IPS-15b (cell line): ENCODE results near the gene IRF2BP1.
"Not testable (repeated sequence)": the region's sequence is repeated elsewhere in the genome, so short reads cannot be mapped to it uniquely, and the experiment has no call there.

Experiments
- H3K27me3 ChIP-seq: one replicate; pipeline ENCODE4 v1.6.1; 2013; ENCODE audit warnings: low read length; ENCODE audit not compliant: control insufficient read depth, insufficient read depth
- H3K36me3 ChIP-seq: one replicate; pipeline ENCODE4 v1.6.1; 2013; ENCODE audit warnings: low read length; ENCODE audit not compliant: control insufficient read depth, insufficient read depth
- H3K4me1 ChIP-seq: one replicate; pipeline ENCODE4 v1.6.1; 2013; ENCODE audit warnings: mild to moderate bottlenecking, low read length; ENCODE audit not compliant: control insufficient read depth, insufficient read depth
- H3K4me3 ChIP-seq: one replicate; pipeline ENCODE4 v1.5.1; 2013; ENCODE audit warnings: low read depth, low read length
- H3K9ac ChIP-seq: one replicate; pipeline ENCODE4 v1.6.1; 2013; ENCODE audit warnings: low read depth, mild to moderate bottlenecking, low read length
- H3K9me3 ChIP-seq: one replicate; pipeline ENCODE4 v1.6.1; 2013; ENCODE audit warnings: mild to moderate bottlenecking, low read length; ENCODE audit not compliant: control insufficient read depth, insufficient read depth

IRF2BP1 gene

GRCh38 chr19:45876411-45877197 lies 9.3 kb downstream of the IRF2BP1 start:
- Histone ChIP-seq H3K27me3 (no peaks in the 10 kb centered on the region), H3K36me3 (peaks cover 9% of the 10 kb centered on the region), H3K9me3 (no peaks in the 10 kb centered on the region), H3K9ac (peak overlapping the region; percentile 32), H3K4me3 (peak overlapping the region; percentile 43), H3K4me1 (peaks cover 12% of the 10 kb centered on the region)

DNA sequence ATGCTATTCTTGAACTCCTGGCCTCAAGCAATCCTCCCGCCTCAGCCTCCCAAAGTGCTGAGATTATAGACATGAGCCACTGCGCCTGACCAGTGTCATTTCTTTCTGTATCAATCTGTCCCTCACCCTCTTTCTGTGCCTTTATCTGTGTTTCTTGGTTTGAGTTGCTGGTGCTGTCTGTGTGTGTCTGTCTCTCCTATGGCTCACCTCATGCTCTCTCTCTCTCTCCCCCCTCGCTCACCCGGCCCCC lies 9.9 kb downstream of the IRF2BP1 start:
- H3K9ac ChIP-seq = peak overlapping the region; percentile 32
- H3K9me3 ChIP-seq = no peaks in the 10 kb centered on the region
- H3K27me3 ChIP-seq = no peaks in the 10 kb centered on the region
- peaks cover 6% of the 10 kb centered on the region for H3K4me1 ChIP-seq
- peaks cover 9% of the 10 kb centered on the region for H3K36me3 ChIP-seq
- peak overlapping the region; percentile 43 for H3K4me3 ChIP-seq

DNA sequence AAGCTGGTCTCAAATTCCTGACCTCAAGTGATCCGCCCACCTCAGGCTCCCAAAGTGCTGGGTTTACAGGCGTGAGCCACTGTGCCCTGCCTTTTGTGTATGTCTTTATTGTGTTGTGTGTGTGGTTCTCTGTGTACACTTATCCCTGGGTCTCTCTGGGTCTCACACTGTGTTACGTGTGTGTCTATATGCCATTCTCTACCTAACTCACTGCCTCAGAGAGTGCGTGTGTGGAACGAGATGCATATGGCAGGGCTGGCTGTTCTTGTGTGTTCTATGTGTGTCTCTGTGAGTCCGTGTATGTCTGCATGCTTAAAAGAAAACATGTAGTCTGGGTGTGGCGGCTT lies 11.3 kb downstream of the IRF2BP1 start:
- Histone ChIP-seq H3K4me1 (peaks cover 6% of the 10 kb centered on the region), H3K27me3 (no peaks in the 10 kb centered on the region), H3K9me3 (no peaks in the 10 kb centered on the region), H3K4me3 (no peak overlapping the region), H3K9ac (no peak overlapping the region), H3K36me3 (peaks cover 9% of the 10 kb centered on the region)

GRCh38 chr19:45873219-45873772 lies 12.6 kb downstream of the IRF2BP1 start:
- H3K4me1 ChIP-seq = peaks cover 6% of the 10 kb centered on the region
- no peak overlapping the region for H3K4me3 ChIP-seq
- H3K27me3 ChIP-seq = no peaks in the 10 kb centered on the region
- H3K36me3 ChIP-seq = peaks cover 9% of the 10 kb centered on the region
- H3K9me3 ChIP-seq = no peaks in the 10 kb centered on the region
- H3K9ac ChIP-seq = no peak overlapping the region

DNA sequence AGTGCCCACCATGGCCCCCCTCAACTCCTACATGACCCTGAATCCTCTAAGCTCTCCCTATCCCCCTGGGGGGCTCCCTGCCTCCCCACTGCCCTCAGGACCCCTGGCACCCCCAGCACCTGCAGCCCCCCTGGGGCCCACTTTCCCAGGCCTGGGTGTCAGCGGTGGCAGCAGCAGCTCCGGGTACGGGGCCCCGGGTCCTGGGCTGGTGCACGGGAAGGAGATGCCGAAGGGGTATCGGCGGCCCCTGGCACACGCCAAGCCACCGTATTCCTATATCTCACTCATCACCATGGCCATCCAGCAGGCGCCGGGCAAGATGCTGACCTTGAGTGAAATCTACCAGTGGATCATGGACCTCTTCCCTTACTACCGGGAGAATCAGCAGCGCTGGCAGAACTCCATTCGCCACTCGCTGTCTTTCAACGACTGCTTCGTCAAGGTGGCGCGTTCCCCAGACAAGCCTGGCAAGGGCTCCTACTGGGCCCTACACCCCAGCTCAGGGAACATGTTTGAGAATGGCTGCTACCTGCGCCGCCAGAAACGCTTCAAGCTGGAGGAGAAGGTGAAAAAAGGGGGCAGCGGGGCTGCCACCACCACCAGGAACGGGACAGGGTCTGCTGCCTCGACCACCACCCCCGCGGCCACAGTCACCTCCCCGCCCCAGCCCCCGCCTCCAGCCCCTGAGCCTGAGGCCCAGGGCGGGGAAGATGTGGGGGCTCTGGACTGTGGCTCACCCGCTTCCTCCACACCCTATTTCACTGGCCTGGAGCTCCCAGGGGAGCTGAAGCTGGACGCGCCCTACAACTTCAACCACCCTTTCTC lies 13.6 kb downstream of the IRF2BP1 start:
- Histone ChIP-seq H3K27me3 (no peaks in the 10 kb centered on the region), H3K36me3 (peaks cover 9% of the 10 kb centered on the region), H3K4me3 (no peak overlapping the region), H3K9me3 (no peaks in the 10 kb centered on the region), H3K9ac (no peak overlapping the region), H3K4me1 (peaks cover 6% of the 10 kb centered on the region)

DNA sequence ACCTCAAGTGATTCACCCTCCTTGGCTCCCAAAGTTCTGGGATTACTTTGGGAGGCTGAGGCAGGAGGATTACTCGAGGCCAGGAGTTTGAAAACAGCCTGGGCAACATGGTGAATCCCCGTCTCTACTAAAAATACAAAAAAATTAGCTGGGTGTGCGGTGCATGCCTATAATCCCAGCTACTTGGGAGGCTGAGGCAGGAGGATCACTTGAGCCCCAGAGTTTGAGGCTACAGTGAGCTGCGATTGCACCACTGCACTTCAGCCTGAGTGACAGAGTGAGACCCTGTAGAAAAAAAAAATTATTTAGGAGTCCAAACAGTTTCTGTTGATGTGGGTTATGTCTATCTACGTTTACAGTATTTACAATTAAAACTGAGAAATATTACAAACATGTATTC lies 15.1 kb downstream of the IRF2BP1 start:
- Histone ChIP-seq H3K4me1 (peaks cover 2% of the 10 kb centered on the region), H3K9ac (no peak overlapping the region), H3K4me3 (no peak overlapping the region), H3K9me3 (no peaks in the 10 kb centered on the region), H3K27me3 (no peaks in the 10 kb centered on the region), H3K36me3 (peaks cover 9% of the 10 kb centered on the region)

DNA sequence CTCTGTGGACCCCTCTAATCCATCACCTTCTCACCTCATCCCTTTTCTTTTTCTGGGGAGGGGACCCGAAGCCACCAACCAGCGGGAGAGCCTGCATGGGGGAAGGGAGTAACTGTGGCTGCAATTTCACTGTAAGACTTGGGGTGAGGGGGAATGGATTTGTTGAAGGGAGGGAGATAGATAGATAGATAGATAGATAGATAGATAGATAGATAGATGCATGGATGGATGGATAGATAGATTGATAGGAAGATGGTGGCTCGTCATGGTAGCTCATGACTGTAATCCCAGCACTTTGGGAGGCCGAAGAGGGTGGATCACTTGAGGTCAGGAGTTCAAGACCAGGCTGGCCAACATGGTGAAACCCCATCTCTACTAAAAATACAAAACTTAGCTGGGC lies 18.7 kb downstream of the IRF2BP1 start:
- not testable (repeated sequence) for H3K27me3 ChIP-seq, H3K9me3 ChIP-seq, H3K4me1 ChIP-seq, H3K36me3 ChIP-seq, H3K9ac ChIP-seq
- H3K4me3 ChIP-seq = peak overlapping the region; percentile 19

DNA sequence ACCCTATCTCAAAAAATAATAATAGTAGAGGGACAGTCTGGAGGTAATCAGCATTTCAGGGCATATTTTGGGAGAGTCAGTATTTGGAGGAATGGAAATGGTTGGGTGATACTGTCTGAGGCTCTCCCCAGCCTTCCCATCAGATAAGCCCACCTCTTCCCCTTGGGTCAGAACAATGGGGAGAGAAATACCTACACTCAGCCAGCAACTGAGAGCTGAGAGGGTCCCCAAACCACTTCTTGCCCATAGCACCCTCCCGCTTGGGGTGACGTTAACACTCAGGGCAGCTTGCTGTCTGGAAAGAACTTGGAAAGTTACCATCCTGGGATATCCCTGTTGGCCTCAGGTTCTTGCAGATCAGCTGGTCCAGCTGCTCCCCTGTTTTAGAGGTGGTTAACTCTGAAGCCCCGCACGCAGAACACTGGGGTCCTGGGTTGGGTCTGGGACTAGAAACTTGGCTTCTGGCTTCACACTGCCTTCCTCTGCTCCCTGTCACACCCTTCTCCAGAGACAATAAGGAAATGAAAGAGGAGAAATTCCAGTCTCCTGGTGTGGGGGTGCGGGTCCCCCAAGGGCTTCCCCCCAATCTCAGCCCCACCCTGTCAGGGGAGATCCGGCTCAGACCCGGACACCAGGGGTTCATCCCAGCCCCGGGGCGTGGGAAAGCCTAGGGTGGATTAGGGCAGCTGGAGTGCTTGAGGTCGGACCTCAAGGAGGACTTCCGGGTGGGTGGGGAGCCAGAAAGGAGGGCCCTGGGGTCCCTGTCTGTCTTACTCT lies 19.4 kb downstream of the IRF2BP1 start:
- no peaks in the 10 kb centered on the region for H3K36me3 ChIP-seq
- H3K9ac ChIP-seq = no peak overlapping the region
- H3K27me3 ChIP-seq = no peaks in the 10 kb centered on the region
- peaks cover 7% of the 10 kb centered on the region for H3K4me1 ChIP-seq
- H3K4me3 ChIP-seq = peak overlapping the region; percentile 19
- H3K9me3 ChIP-seq = no peaks in the 10 kb centered on the region

- no peaks in the 10 kb centered on the region for H3K9me3 ChIP-seq
- peak overlapping the region; percentile 95 for H3K4me3 ChIP-seq
- H3K36me3 ChIP-seq = no peaks in the 10 kb centered on the region
- peak overlapping the region; percentile 92 for H3K9ac ChIP-seq
- H3K27me3 ChIP-seq = no peaks in the 10 kb centered on the region
- peaks cover 7% of the 10 kb centered on the region for H3K4me1 ChIP-seq
Measured at GRCh38 chr19:45865269-45865948, 20.5 kb downstream of the IRF2BP1 start.

- peak overlapping the region; percentile 92 for H3K9ac ChIP-seq
- no peaks in the 10 kb centered on the region for H3K9me3 ChIP-seq
- H3K4me3 ChIP-seq = peak overlapping the region; percentile 95
- peaks cover 7% of the 10 kb centered on the region for H3K4me1 ChIP-seq
- peaks cover 4% of the 10 kb centered on the region for H3K36me3 ChIP-seq
- H3K27me3 ChIP-seq = no peaks in the 10 kb centered on the region
Measured at GRCh38 chr19:45864629-45865082, 21.3 kb downstream of the IRF2BP1 start.
